HEK293 (cell line): Measurements from ENCODE around the gene PRRC2C.

ENCODE experiments used
- ATF2 ChIP-seq: fragments of 450-650 bp; formaldehyde crosslinking; IDR thresholded peaks from 2 replicates; pipeline ENCODE4 v1.5.1; 2016; ENCODE audit warnings: missing biosample characterization, missing genetic modification characterization, low read depth
- BCL6B ChIP-seq: fragments of 450-650 bp; formaldehyde crosslinking; IDR thresholded peaks from 2 replicates; pipeline ENCODE4 v1.5.1; 2017; ENCODE audit warnings: missing biosample characterization, missing genetic modification characterization
- GLIS1 ChIP-seq: fragments of 450-650 bp; formaldehyde crosslinking; IDR thresholded peaks from 2 replicates; pipeline ENCODE4 v1.5.1; 2016; ENCODE audit warnings: missing biosample characterization, missing genetic modification characterization
- HOXD13 ChIP-seq: sonication (generic); formaldehyde crosslinking; IDR thresholded peaks from 2 replicates; pipeline ENCODE4 v1.8.0; 2022; ENCODE audit warnings: missing genetic modification reagents, borderline replicate concordance
- INSM2 ChIP-seq: fragments of 450-650 bp; formaldehyde crosslinking; IDR thresholded peaks from 2 replicates; pipeline ENCODE4 v1.5.1; 2016; ENCODE audit warnings: missing biosample characterization, missing genetic modification characterization
- KLF7 ChIP-seq: fragments of 450-650 bp; formaldehyde crosslinking; IDR thresholded peaks from 2 replicates; pipeline ENCODE4 v1.5.1; 2016; ENCODE audit warnings: missing biosample characterization, missing genetic modification characterization, borderline replicate concordance
- SP2 ChIP-seq: fragments of 450-650 bp; formaldehyde crosslinking; IDR thresholded peaks from 2 replicates; pipeline ENCODE4 v1.5.1; 2016; ENCODE audit warnings: missing biosample characterization, missing genetic modification characterization
- TRIM28 ChIP-seq: IDR thresholded peaks from 2 replicates; pipeline ENCODE4 v1.6.1; 2011; ENCODE audit warnings: low read length, control low read depth, borderline replicate concordance
- YY2 ChIP-seq: fragments of 450-650 bp; formaldehyde crosslinking; IDR thresholded peaks from 2 replicates; pipeline ENCODE4 v1.5.1; 2016; ENCODE audit warnings: missing biosample characterization, missing genetic modification characterization
- ZBTB10 ChIP-seq: fragments of 450-650 bp; formaldehyde crosslinking; IDR thresholded peaks from 2 replicates; pipeline ENCODE4 v1.5.1; 2016; ENCODE audit warnings: missing biosample characterization, missing genetic modification characterization
- ZBTB17 ChIP-seq: fragments of 450-650 bp; formaldehyde crosslinking; IDR thresholded peaks from 2 replicates; pipeline ENCODE4 v1.5.1; 2016; ENCODE audit warnings: missing biosample characterization, missing genetic modification characterization
- ZEB2 ChIP-seq: fragments of 450-650 bp; formaldehyde crosslinking; IDR thresholded peaks from 2 replicates; pipeline ENCODE4 v1.5.1; 2016; ENCODE audit warnings: missing biosample characterization, missing genetic modification characterization
- ZNF133 ChIP-seq: fragments of 450-650 bp; formaldehyde crosslinking; IDR thresholded peaks from 2 replicates; pipeline ENCODE4 v1.5.1; 2016; ENCODE audit warnings: missing biosample characterization, missing genetic modification characterization
- ZNF155 ChIP-seq: fragments of 450-650 bp; formaldehyde crosslinking; IDR thresholded peaks from 2 replicates; pipeline ENCODE4 v1.5.1; 2016; ENCODE audit warnings: missing biosample characterization, missing genetic modification characterization
- ZNF175 ChIP-seq: fragments of 450-650 bp; formaldehyde crosslinking; IDR thresholded peaks from 2 replicates; pipeline ENCODE4 v1.5.1; 2016; ENCODE audit warnings: missing biosample characterization, missing genetic modification characterization
- ZNF23 ChIP-seq: fragments of 450-650 bp; formaldehyde crosslinking; IDR thresholded peaks from 2 replicates; pipeline ENCODE4 v1.5.1; 2016; ENCODE audit warnings: missing biosample characterization, missing genetic modification characterization, borderline replicate concordance
- ZNF24 ChIP-seq: fragments of 450-650 bp; formaldehyde crosslinking; IDR thresholded peaks from 2 replicates; pipeline ENCODE4 v1.5.1; 2016; ENCODE audit warnings: missing biosample characterization, missing genetic modification characterization
- ZNF26 ChIP-seq: fragments of 450-650 bp; formaldehyde crosslinking; IDR thresholded peaks from 2 replicates; pipeline ENCODE4 v1.5.1; 2016; ENCODE audit warnings: missing biosample characterization, missing genetic modification characterization
- ZNF280D ChIP-seq: fragments of 450-650 bp; formaldehyde crosslinking; IDR thresholded peaks from 2 replicates; pipeline ENCODE4 v1.5.1; 2016; ENCODE audit warnings: missing biosample characterization, missing genetic modification characterization
- ZNF423 ChIP-seq: fragments of 450-650 bp; formaldehyde crosslinking; IDR thresholded peaks from 2 replicates; pipeline ENCODE4 v1.5.1; 2016; ENCODE audit warnings: missing biosample characterization, missing genetic modification characterization
- ZNF473 ChIP-seq: fragments of 450-650 bp; formaldehyde crosslinking; IDR thresholded peaks from 2 replicates; pipeline ENCODE4 v1.5.1; 2017; ENCODE audit warnings: missing biosample characterization, missing genetic modification characterization
- ZNF560 ChIP-seq: fragments of 450-650 bp; formaldehyde crosslinking; IDR thresholded peaks from 2 replicates; pipeline ENCODE4 v1.5.1; 2017; ENCODE audit warnings: missing biosample characterization, missing genetic modification characterization, borderline replicate concordance
- ZNF596 ChIP-seq: fragments of 450-650 bp; IDR thresholded peaks from 2 replicates; pipeline ENCODE4 v1.5.0; 2018; ENCODE audit warnings: missing biosample characterization, mild to moderate bottlenecking, missing genetic modification characterization, moderate library complexity
- ZNF600 ChIP-seq: fragments of 450-650 bp; formaldehyde crosslinking; IDR thresholded peaks from 2 replicates; pipeline ENCODE4 v1.5.1; 2016; ENCODE audit warnings: missing biosample characterization, missing genetic modification characterization
- ZNF626 ChIP-seq: fragments of 450-650 bp; sonication (Bioruptor Pico); formaldehyde crosslinking; IDR thresholded peaks from 2 replicates; pipeline ENCODE4 v1.5.1; 2018; ENCODE audit warnings: missing biosample characterization, missing genetic modification characterization, inconsistent platforms
- ZNF639 ChIP-seq: fragments of 450-650 bp; formaldehyde crosslinking; IDR thresholded peaks from 2 replicates; pipeline ENCODE4 v1.5.1; 2016; ENCODE audit warnings: missing biosample characterization, missing genetic modification characterization
- ZSCAN30 ChIP-seq: fragments of 450-650 bp; IDR thresholded peaks from 2 replicates; pipeline ENCODE4 v1.5.1; 2018; ENCODE audit warnings: missing biosample characterization, mild to moderate bottlenecking, missing genetic modification characterization, moderate library complexity

The PRRC2C gene

GRCh38 chr1:171485375-171486047 is at the start of gene PRRC2C (continued):
- TF ChIP-seq ZBTB10 (tag by site-specific recombination): peak; percentile 73; the same call in 1 of the 2 replicates
- TF ChIP-seq KLF7 (tag by site-specific recombination): 0 out of 2 replicates have a peak, but pooled peaks have one; percentile 40
- TF ChIP-seq YY2 (tag by site-specific recombination): peak; percentile 57; the same call in 1 of the 2 replicates
- no peak for TF ChIP-seq ZNF626
- TF ChIP-seq ZNF423 (tag by site-specific recombination): no peak
- no peak for TF ChIP-seq ZNF133
- TF ChIP-seq ZNF26 (tag by site-specific recombination): no peak
- no peak for TF ChIP-seq BCL6B (tag by site-specific recombination)
- TF ChIP-seq ZNF175 (tag by site-specific recombination): no peak
- TF ChIP-seq ZNF280D (tag by site-specific recombination): no peak
- peak; percentile 55; the same call in 1 of the 2 replicates for TF ChIP-seq ZNF596 (tag by site-specific recombination)
- TF ChIP-seq ZNF23: no peak
- peak; percentile 79 for TF ChIP-seq ATF2 (tag by site-specific recombination)
- TF ChIP-seq ZNF639 (tag by site-specific recombination): no peak
- TF ChIP-seq ZNF600 (tag by site-specific recombination): peak; percentile 89
- TF ChIP-seq INSM2 (tag by site-specific recombination): no peak; the same call in 1 of the 2 replicates
- no peak for TF ChIP-seq ZNF473
- 0 out of 2 replicates have a peak, but pooled peaks have one; percentile 67 for TF ChIP-seq TRIM28
- TF ChIP-seq ZNF24 (tag by site-specific recombination): peak; percentile 27; the same call in 1 of the 2 replicates
- TF ChIP-seq ZNF560 (tag by site-specific recombination): no peak
- no peak for TF ChIP-seq GLIS1 (tag by site-specific recombination)
- no peak for TF ChIP-seq ZEB2
- no peak for TF ChIP-seq HOXD13 (CRISPR knock-in tag)
- TF ChIP-seq ZNF155 (tag by site-specific recombination): no peak
- peak; percentile 60 for TF ChIP-seq ZBTB17
- TF ChIP-seq SP2 (tag by site-specific recombination): peak; percentile 18; the same call in 1 of the 2 replicates
- TF ChIP-seq ZSCAN30: 0 out of 2 replicates have a peak, but pooled peaks have one; percentile 12
